HCT116 (cell line): ENCODE measurements around the gene MAGI3. TPM values are rescaled to one million over a fixed set of nuclear protein-coding genes. Genes with fewer than 3 reads are reported as not detected.

Experiments
- ATAC-seq: fragments of 200-7000 bp; cut with Tn5 transposase; 2 replicates; pipeline ENCODE4 v1.9.1; 2020; ENCODE audit warnings: mild to moderate bottlenecking, moderate library complexity
- BruUV-seq: library from RNA; stranded (reverse); fragments of 400-500 nt; replicated peaks from 2 replicates; lab custom pipeline; 2021; lab: Mats Ljungman, UMichigan
- CTCF ChIA-PET: fragments of 300-600 bp; sonication (Branson Sonifier 250); formaldehyde crosslinking; loops from one replicate; lab custom pipeline; 2021; ENCODE audit warnings: antibody characterized with exemption; lab: Charles Lee
- POLR2A ChIA-PET: fragments of 300-600, 350-600 bp; sonication (Branson Sonifier 250); formaldehyde crosslinking; loops from one replicate; lab custom pipeline; 2021; ENCODE audit warnings: antibody characterized with exemption; lab: Charles Lee
- RAD21 ChIA-PET, 2 experiments: fragments of 300-600 bp; sonication (Branson Sonifier 250); formaldehyde crosslinking; loops; one replicate each; lab custom pipeline; 2023; ENCODE audit warnings: low total read pairs in 2 of 2; ENCODE audit not compliant: uncharacterized antibody in 2 of 2, unreplicated experiment in 2 of 2, low non-redundant PET in 1 of 2; lab: Charles Lee
- DNase-seq: peaks from one replicate; pipeline ENCODE4 v3.0.0-alpha.2; 2010; ENCODE audit warnings: low read depth, low spot score
- H2AFZ ChIP-seq: fragments of 200-600 bp; shearing (Covaris generic), sonication (generic); 2 replicates; pipeline ENCODE4 v1.6.1; 2017; ENCODE audit warnings: low read depth, mixed run types, mixed read lengths, antibody characterized with exemption, low read length; ENCODE audit not compliant: poor library complexity, severe bottlenecking
- H3K27ac ChIP-seq: 2 replicates; pipeline ENCODE4 v1.5.1; 2012; ENCODE audit warnings: low read depth, low read length
- H3K27me3 ChIP-seq: fragments of 200-600 bp; sonication (generic); 2 replicates; pipeline ENCODE4 v1.6.1; 2016; ENCODE audit warnings: mixed run types, low read length, mixed read lengths; ENCODE audit not compliant: insufficient read depth
- H3K36me3 ChIP-seq, 2 experiments: fragments of 200-500 bp in 1 of 2; fragments of 200-600 bp in 1 of 2; sonication (Bioruptor generic) in 1 of 2; sonication (generic) in 1 of 2; 2 replicates each; pipeline versions ENCODE4 v1.5.1 to v1.6.1; 2014 to 2016; ENCODE audit warnings: low read length in 2 of 2, inconsistent platforms in 1 of 2, mixed read lengths in 1 of 2, mixed run types in 1 of 2; ENCODE audit not compliant: insufficient read depth in 2 of 2, control insufficient read depth in 1 of 2
- H3K4me1 ChIP-seq, 2 experiments: fragments of 200-600 bp in 1 of 2; sonication (generic) in 1 of 2; 2 replicates each; pipeline versions ENCODE4 v1.5.1 to v1.6.1; 2012 to 2017; ENCODE audit warnings: low read length in 2 of 2, inconsistent platforms in 1 of 2, mild to moderate bottlenecking in 1 of 2, mixed read lengths in 1 of 2, mixed run types in 1 of 2, moderate library complexity in 1 of 2; ENCODE audit not compliant: insufficient read depth in 2 of 2, control insufficient read depth in 1 of 2
- H3K4me2 ChIP-seq: fragments of 200-600 bp; sonication (generic); 2 replicates; pipeline ENCODE4 v1.6.1; 2017; ENCODE audit warnings: mixed run types, low read length, mixed read lengths
- H3K4me3 ChIP-seq, 2 experiments: fragments of 200-600 bp in 1 of 2; sonication (generic) in 1 of 2; replicated peaks in 1 of 2; 2 replicates each; pipeline ENCODE4 v1.5.1; 2011 to 2016; ENCODE audit warnings: low read length in 2 of 2, control low read depth in 1 of 2, low read depth in 1 of 2, mild to moderate bottlenecking in 1 of 2, mixed read lengths in 1 of 2, mixed run types in 1 of 2
- H3K79me2 ChIP-seq: fragments of 200-600 bp; sonication (generic); 2 replicates; pipeline ENCODE4 v1.6.1; 2017; ENCODE audit warnings: mild to moderate bottlenecking, mixed run types, low read length, moderate library complexity, mixed read lengths; ENCODE audit not compliant: insufficient read depth
- H3K9ac ChIP-seq: fragments of 200-600 bp; sonication (generic); 2 replicates; pipeline ENCODE4 v1.6.1; 2016; ENCODE audit warnings: low read length, mixed read lengths
- H3K9me2 ChIP-seq: fragments of 200-600 bp; sonication (generic), shearing (Covaris generic); 2 replicates; pipeline ENCODE4 v1.6.1; 2017; ENCODE audit warnings: mixed run types, mild to moderate bottlenecking, moderate library complexity; ENCODE audit not compliant: insufficient read depth
- H3K9me3 ChIP-seq, 2 experiments: fragments of 200-500 bp in 1 of 2; fragments of 200-600 bp in 1 of 2; sonication (Bioruptor generic) in 1 of 2; sonication (generic) in 1 of 2; 2 replicates each; pipeline ENCODE4 v1.6.1; 2014 to 2017; ENCODE audit warnings: low read length in 2 of 2, mixed read lengths in 2 of 2, inconsistent platforms in 1 of 2, low read depth in 1 of 2, mild to moderate bottlenecking in 1 of 2, mixed run types in 1 of 2, moderate library complexity in 1 of 2; ENCODE audit not compliant: control insufficient read depth in 1 of 2, insufficient read depth in 1 of 2
- H4K20me1 ChIP-seq: fragments of 200-600 bp; sonication (generic), shearing (Covaris generic); 2 replicates; pipeline ENCODE4 v1.6.1; 2017; ENCODE audit warnings: mixed run types, mild to moderate bottlenecking, moderate library complexity; ENCODE audit not compliant: insufficient read depth
- CBX3 ChIP-seq: IDR thresholded peaks from 2 replicates; pipeline ENCODE4 v1.6.1; 2012; ENCODE audit warnings: low read depth
- CEBPB ChIP-seq: IDR thresholded peaks from 2 replicates; pipeline ENCODE4 v1.6.1; 2012; ENCODE audit warnings: low read depth
- EGR1 ChIP-seq: IDR thresholded peaks from 2 replicates; pipeline ENCODE4 v1.6.1; 2012; ENCODE audit warnings: low read depth
- ELF1 ChIP-seq: IDR thresholded peaks from 2 replicates; pipeline ENCODE4 v1.6.1; 2012; ENCODE audit warnings: low read depth, borderline replicate concordance
- EZH2phosphoT487 ChIP-seq: fragments of 200-600 bp; IDR thresholded peaks from 2 replicates; pipeline ENCODE4 v1.6.1; 2018; ENCODE audit warnings: antibody characterized with exemption, borderline replicate concordance
- FOSL1 ChIP-seq: IDR thresholded peaks from 2 replicates; pipeline ENCODE4 v1.6.1; 2012; ENCODE audit warnings: low read depth
- JUND ChIP-seq: IDR thresholded peaks from 2 replicates; pipeline ENCODE4 v1.6.1; 2012
- POLR2A ChIP-seq: IDR thresholded peaks from 2 replicates; pipeline ENCODE4 v1.7.0; 2011; ENCODE audit warnings: borderline replicate concordance; ENCODE audit not compliant: insufficient read depth, insufficient read length; ENCODE audit errors: extremely low read depth
- POLR2AphosphoS5 ChIP-seq: IDR thresholded peaks from 2 replicates; pipeline ENCODE4 v1.6.1; 2011; ENCODE audit warnings: mild to moderate bottlenecking, low read depth, low read length, moderate library complexity
- SIN3A ChIP-seq: IDR thresholded peaks from 2 replicates; pipeline ENCODE4 v1.6.1; 2012; ENCODE audit warnings: low read depth
- SP1 ChIP-seq: IDR thresholded peaks from 2 replicates; pipeline ENCODE4 v1.6.1; 2012; ENCODE audit warnings: low read depth
- SRF ChIP-seq: IDR thresholded peaks from 2 replicates; pipeline ENCODE4 v1.6.1; 2012; ENCODE audit warnings: low read depth
- YY1 ChIP-seq: IDR thresholded peaks from 2 replicates; pipeline ENCODE4 v1.6.1; 2011; ENCODE audit warnings: low read length, low read depth, moderate library complexity, mild to moderate bottlenecking; ENCODE audit not compliant: insufficient replicate concordance; ENCODE audit errors: extremely low read depth
- ZFX ChIP-seq: fragments of 450-650 bp; IDR thresholded peaks from 2 replicates; pipeline ENCODE4 v1.6.1; 2017
- intact Hi-C: fragments of 100-400 bp; cut with micrococcal nuclease; formaldehyde crosslinking; loops from 2 replicates; pipeline ENCODE4 v1.10.0; 2022
- total RNA-seq: library from RNA; stranded (reverse); gene quantifications from one replicate; pipeline ENCODE4 v1.2.1, GENCODE V29; 2021; ENCODE audit not compliant: unreplicated experiment
- TF ChIP-seq, protein P1 (sequence below): IDR thresholded peaks from 2 replicates; pipeline ENCODE4 v1.6.1; 2012; ENCODE audit warnings: low read depth
- TF ChIP-seq, protein P2 (sequence below): IDR thresholded peaks from 2 replicates; pipeline ENCODE4 v1.6.1; 2012
- TF ChIP-seq, protein P3 (sequence below): IDR thresholded peaks from 2 replicates; pipeline ENCODE4 v1.6.1; 2011; ENCODE audit warnings: mild to moderate bottlenecking, low read length, moderate library complexity; ENCODE audit not compliant: insufficient replicate concordance; ENCODE audit errors: extremely low read depth
- TF ChIP-seq, protein P4 (sequence below), 3 experiments: fragments of 200-600 bp in 1 of 3; sonication (generic) in 1 of 3; IDR thresholded peaks in 2 of 3; conservative IDR thresholded peaks in 1 of 3; 2 replicates each; pipeline ENCODE4 v1.5.1; 2012 to 2017; ENCODE audit warnings: low read depth in 2 of 3, low read length in 2 of 3, antibody characterized with exemption in 1 of 3, borderline replicate concordance in 1 of 3, control low read depth in 1 of 3, mild to moderate bottlenecking in 1 of 3, mixed read lengths in 1 of 3, mixed run types in 1 of 3, moderate library complexity in 1 of 3; ENCODE audit not compliant: insufficient read depth in 1 of 3

Gene MAGI3
- total RNA-seq, 1 experiment from 2014 or later: 11.8 TPM

DNA sequence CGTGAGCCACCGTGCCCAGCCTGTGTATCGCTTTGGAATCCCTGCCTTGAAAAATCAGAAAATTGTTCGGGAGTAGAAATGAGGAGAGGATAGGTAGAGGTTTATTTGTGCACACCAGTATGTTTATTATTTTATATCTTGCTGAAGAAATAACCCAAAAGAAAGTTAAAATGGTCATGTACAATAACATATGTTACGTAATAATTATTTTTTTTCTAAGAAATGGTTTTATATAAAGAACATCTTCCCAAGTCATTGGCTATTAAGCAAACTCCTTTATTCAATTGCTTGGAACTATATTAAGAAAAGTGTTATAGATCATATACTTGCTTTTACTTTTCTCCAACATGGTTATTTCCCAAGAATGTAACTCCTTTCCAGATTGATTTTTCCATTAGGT, 197.2 kb downstream of the MAGI3 start:
- Histone ChIP-seq H3K79me2 (no peaks in the 10 kb centered on the region), H3K4me3 (no peak overlapping the region), H4K20me1 (no peaks in the 10 kb centered on the region), H3K9ac (no peak overlapping the region), H3K27ac (no peak overlapping the region), H3K36me3 (no peaks in the 10 kb centered on the region), H3K4me2 (no peak overlapping the region), H3K9me3 (no peaks in the 10 kb centered on the region), H3K9me2 (no peaks in the 10 kb centered on the region), H2AFZ (no peak overlapping the region), H3K27me3 (no peaks in the 10 kb centered on the region), H3K4me1 (no peaks in the 10 kb centered on the region)
- ChIA-PET RAD21 (no interaction called here), POLR2A (no interaction called here), CTCF (no interaction called here)
- ATAC-seq (no peak), DNase-seq (no peak)
- intact Hi-C loops: no loop called here
- TF ChIP-seq EGR1: no peak
- TF ChIP-seq ZFX: no peak
- TF ChIP-seq, protein P1, sequence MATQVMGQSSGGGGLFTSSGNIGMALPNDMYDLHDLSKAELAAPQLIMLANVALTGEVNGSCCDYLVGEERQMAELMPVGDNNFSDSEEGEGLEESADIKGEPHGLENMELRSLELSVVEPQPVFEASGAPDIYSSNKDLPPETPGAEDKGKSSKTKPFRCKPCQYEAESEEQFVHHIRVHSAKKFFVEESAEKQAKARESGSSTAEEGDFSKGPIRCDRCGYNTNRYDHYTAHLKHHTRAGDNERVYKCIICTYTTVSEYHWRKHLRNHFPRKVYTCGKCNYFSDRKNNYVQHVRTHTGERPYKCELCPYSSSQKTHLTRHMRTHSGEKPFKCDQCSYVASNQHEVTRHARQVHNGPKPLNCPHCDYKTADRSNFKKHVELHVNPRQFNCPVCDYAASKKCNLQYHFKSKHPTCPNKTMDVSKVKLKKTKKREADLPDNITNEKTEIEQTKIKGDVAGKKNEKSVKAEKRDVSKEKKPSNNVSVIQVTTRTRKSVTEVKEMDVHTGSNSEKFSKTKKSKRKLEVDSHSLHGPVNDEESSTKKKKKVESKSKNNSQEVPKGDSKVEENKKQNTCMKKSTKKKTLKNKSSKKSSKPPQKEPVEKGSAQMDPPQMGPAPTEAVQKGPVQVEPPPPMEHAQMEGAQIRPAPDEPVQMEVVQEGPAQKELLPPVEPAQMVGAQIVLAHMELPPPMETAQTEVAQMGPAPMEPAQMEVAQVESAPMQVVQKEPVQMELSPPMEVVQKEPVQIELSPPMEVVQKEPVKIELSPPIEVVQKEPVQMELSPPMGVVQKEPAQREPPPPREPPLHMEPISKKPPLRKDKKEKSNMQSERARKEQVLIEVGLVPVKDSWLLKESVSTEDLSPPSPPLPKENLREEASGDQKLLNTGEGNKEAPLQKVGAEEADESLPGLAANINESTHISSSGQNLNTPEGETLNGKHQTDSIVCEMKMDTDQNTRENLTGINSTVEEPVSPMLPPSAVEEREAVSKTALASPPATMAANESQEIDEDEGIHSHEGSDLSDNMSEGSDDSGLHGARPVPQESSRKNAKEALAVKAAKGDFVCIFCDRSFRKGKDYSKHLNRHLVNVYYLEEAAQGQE: no peak
- TF ChIP-seq EZH2phosphoT487: no peak
- no peak for TF ChIP-seq SP1
- TF ChIP-seq JUND: no peak
- no peak for TF ChIP-seq CBX3
- no peak for TF ChIP-seq FOSL1
- TF ChIP-seq, protein P2, sequence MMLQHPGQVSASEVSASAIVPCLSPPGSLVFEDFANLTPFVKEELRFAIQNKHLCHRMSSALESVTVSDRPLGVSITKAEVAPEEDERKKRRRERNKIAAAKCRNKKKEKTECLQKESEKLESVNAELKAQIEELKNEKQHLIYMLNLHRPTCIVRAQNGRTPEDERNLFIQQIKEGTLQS: no peak
- no peak for TF ChIP-seq POLR2A
- TF ChIP-seq CEBPB: no peak
- TF ChIP-seq, protein P3, sequence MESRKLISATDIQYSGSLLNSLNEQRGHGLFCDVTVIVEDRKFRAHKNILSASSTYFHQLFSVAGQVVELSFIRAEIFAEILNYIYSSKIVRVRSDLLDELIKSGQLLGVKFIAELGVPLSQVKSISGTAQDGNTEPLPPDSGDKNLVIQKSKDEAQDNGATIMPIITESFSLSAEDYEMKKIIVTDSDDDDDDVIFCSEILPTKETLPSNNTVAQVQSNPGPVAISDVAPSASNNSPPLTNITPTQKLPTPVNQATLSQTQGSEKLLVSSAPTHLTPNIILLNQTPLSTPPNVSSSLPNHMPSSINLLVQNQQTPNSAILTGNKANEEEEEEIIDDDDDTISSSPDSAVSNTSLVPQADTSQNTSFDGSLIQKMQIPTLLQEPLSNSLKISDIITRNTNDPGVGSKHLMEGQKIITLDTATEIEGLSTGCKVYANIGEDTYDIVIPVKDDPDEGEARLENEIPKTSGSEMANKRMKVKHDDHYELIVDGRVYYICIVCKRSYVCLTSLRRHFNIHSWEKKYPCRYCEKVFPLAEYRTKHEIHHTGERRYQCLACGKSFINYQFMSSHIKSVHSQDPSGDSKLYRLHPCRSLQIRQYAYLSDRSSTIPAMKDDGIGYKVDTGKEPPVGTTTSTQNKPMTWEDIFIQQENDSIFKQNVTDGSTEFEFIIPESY: no peak
- TF ChIP-seq, protein P4, sequence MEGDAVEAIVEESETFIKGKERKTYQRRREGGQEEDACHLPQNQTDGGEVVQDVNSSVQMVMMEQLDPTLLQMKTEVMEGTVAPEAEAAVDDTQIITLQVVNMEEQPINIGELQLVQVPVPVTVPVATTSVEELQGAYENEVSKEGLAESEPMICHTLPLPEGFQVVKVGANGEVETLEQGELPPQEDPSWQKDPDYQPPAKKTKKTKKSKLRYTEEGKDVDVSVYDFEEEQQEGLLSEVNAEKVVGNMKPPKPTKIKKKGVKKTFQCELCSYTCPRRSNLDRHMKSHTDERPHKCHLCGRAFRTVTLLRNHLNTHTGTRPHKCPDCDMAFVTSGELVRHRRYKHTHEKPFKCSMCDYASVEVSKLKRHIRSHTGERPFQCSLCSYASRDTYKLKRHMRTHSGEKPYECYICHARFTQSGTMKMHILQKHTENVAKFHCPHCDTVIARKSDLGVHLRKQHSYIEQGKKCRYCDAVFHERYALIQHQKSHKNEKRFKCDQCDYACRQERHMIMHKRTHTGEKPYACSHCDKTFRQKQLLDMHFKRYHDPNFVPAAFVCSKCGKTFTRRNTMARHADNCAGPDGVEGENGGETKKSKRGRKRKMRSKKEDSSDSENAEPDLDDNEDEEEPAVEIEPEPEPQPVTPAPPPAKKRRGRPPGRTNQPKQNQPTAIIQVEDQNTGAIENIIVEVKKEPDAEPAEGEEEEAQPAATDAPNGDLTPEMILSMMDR (IDR thresholded peaks at IDR 0.05 in 2 of 3, conservative IDR thresholded peaks at IDR 0.05 in 1 of 3; ENCODE audit: borderline replicate concordance in 1 of 3, insufficient read depth in 1 of 3, low read depth in 2 of 3, low read length in 2 of 3): no peak
- TF ChIP-seq POLR2AphosphoS5: no peak
- TF ChIP-seq SRF: no peak
- TF ChIP-seq ELF1: no peak
- no peak for TF ChIP-seq SIN3A
- no peak for TF ChIP-seq YY1
- BruUV-seq: no TSS peak
